Heart left ventricle (tissue), 16 donors: ENCODE measurements around the gene NSD2. TPM values are rescaled to one million over a fixed set of nuclear protein-coding genes. Genes with fewer than 3 reads are reported as not detected.

Experiments
- ATAC-seq, 4 donors: fragments of 200-7000 bp; cut with Tn5 transposase; one replicate each; pipeline ENCODE4 v1.9.1; 2020 to 2022; ENCODE audit warnings: moderate library complexity in 4 of 4, mild to moderate bottlenecking in 3 of 4, moderate number of reproducible peaks in 1 of 4
- DNase-seq, 5 donors: peaks; one replicate each; pipeline ENCODE4 v3.0.0-alpha.2; 2020
- H3K27ac ChIP-seq, 12 donors: fragments of 200-600 bp; sonication (generic) in 4 of 12; one replicate each; pipeline versions ENCODE4 v1.5.0 to v1.8.0; 2016 to 2022; ENCODE audit warnings: mild to moderate bottlenecking in 2 of 12
- H3K27me3 ChIP-seq, 9 donors: fragments of 200-600 bp; sonication (generic) in 2 of 9; one replicate each; pipeline versions ENCODE4 v1.5.1 to v1.8.0; 2016 to 2022; ENCODE audit warnings: mild to moderate bottlenecking in 3 of 9
- H3K36me3 ChIP-seq, 9 donors: fragments of 200-600 bp; sonication (generic) in 2 of 9; one replicate each; pipeline versions ENCODE4 v1.5.0 to v1.8.0; 2018 to 2022; ENCODE audit warnings: mild to moderate bottlenecking in 2 of 9
- H3K4me1 ChIP-seq, 12 donors: fragments of 200-600 bp; sonication (generic) in 4 of 12; one replicate each; pipeline versions ENCODE4 v1.5.0 to v1.8.0; 2016 to 2022; ENCODE audit warnings: mild to moderate bottlenecking in 3 of 12
- H3K4me3 ChIP-seq, 12 donors: fragments of 200-600 bp; sonication (generic) in 4 of 12; one replicate each; pipeline versions ENCODE4 v1.5.0 to v1.8.0; 2017 to 2022; ENCODE audit warnings: mild to moderate bottlenecking in 9 of 12, moderate library complexity in 4 of 12
- H3K9me3 ChIP-seq, 12 donors: fragments of 200-600 bp; sonication (generic) in 4 of 12; one replicate each; pipeline versions ENCODE4 v1.5.0 to v1.8.0; 2016 to 2022; ENCODE audit warnings: mild to moderate bottlenecking in 1 of 12
- POLR2A ChIP-seq, 2 donors: fragments of 450-650 bp; IDR thresholded peaks; one replicate each; pipeline ENCODE4 v1.6.1; 2017; ENCODE audit warnings: antibody characterized with exemption in 2 of 2, mild to moderate bottlenecking in 2 of 2, moderate library complexity in 2 of 2
- WGBS, 4 donors: extraction: QIAGEN DNeasy Blood & Tissue Kit in 2 of 4; methylation state at CpG; one replicate each; pipeline versions ENCODE4 v1.1.5 to v1.1.7; 2013 to 2018; 5-methylcytosine and 5-hydroxymethylcytosine counted together
- intact Hi-C, 10 donors: fragments of 100-400 bp; cut with DNase I; formaldehyde crosslinking; loops; one replicate each; pipeline versions ENCODE4 v1.11.1 to v1.14.2; 2022
- polyA plus RNA-seq, 2 donors: library from polyadenylated mRNA; stranded (reverse); fragments of 200-250 nt; gene quantifications; one replicate each; pipeline ENCODE4 v1.2.3, GENCODE V29; 2013
- total RNA-seq, 9 donors: library from RNA; depleted of rRNA in 2 of 9; stranded (reverse); fragments of >200 nt in 2 of 9; fragmentation: NEBNext Ultra II Directional in 3 of 9; extraction: Animal tissue kit (Norgen Biotek cat#: 25700) in 3 of 9; gene quantifications; one replicate each; pipeline versions ENCODE4 v1.1.0 to v1.2.4, GENCODE V29; 2016 to 2023
- TF ChIP-seq, protein P1 (sequence below), 12 donors: fragments of 200-600 bp; sonication (generic) in 4 of 12; IDR thresholded peaks; one replicate each; pipeline versions ENCODE4 v1.5.0 to v1.8.0; 2018 to 2022; ENCODE audit warnings: antibody characterized with exemption in 12 of 12, mild to moderate bottlenecking in 5 of 12
- donor health status: ischemic (EF 13 %, LVEDD 7.1; RV severe dilation, severe dysfunction).
- donor health status: healthy with polysubstance abuse.
- donor health status: DM: no; HTN: yes; CAD: no.
- donor health status: DM: no; HTN: no; CAD: no.
- donor health status: ischemic (EF 25% LVEDD 6.9; RV normal size, moderate dysfunction).
- donor health status: ischemic (EF 25% LVEDD 5.7; RV mildly dilated, moderate dysfunction).
- donor health status: healthy.
- donor health status: DM: yes; HTN: yes; CAD: no.
- donor health status: ischemic (EF 35%, LVEDD 5.7; RV mildly dilated, moderate dysfunction).
- donor health status: nonischemic (EF 11% LVEDD 7.7; RV severe dilation, severe dysfunction).
- donor health status: DM: yes; HTN: yes; CAD: no.
- donor health status: PGD.
- donor health status: ischemic (EF 29% LVEDD 5.4; RV normal size, mild dysfunction).
- donor health status: nonischemic (EF 23%, LVEDD 6.1; RV moderate dilation, normal function).

NSD2 gene
- total and polyA plus RNA-seq, 11 donors: 11.4 to 63.3 (median 39.0) TPM

DNA sequence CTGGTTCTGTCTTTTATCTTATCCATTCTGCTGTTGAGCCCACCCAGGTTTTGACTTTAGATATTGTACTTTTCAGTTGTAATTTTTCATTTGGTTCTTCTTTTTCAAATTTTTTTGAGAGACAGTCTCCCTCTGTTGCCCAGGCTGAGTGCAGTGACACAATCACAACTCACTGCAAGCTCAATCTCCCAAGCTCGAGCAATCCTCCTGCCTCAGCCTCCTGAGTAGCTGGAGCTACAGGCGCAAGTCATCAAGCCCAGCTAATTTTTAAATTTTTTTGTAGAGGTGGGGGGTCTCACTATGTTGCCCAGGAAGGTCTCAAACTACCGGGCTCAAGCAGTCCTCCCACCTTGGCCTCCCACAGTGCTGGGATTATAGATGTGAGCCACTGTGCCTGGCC is 41.0 kb upstream of the NSD2 start:
- ATAC-seq: no peak
- Histone ChIP-seq H3K36me3 (peaks cover 0 to 75% (median 65%) of the 10 kb centered on the region in 9 donors), H3K27me3 (no peaks in the 10 kb centered on the region), H3K4me3 (no peak overlapping the region), H3K9me3 (no peaks in the 10 kb centered on the region), H3K4me1 (no peaks in the 10 kb centered on the region), H3K27ac (no peak overlapping the region)
- intact Hi-C loops: no loop called here
- no peak for DNase-seq
- 88 to 98% (median 96%) methylated on average over 3 of the region's 3 CpGs for WGBS, 4 donors
- no peak for TF ChIP-seq POLR2A (IDR thresholded peaks at IDR 0.05)
- TF ChIP-seq, protein P1, sequence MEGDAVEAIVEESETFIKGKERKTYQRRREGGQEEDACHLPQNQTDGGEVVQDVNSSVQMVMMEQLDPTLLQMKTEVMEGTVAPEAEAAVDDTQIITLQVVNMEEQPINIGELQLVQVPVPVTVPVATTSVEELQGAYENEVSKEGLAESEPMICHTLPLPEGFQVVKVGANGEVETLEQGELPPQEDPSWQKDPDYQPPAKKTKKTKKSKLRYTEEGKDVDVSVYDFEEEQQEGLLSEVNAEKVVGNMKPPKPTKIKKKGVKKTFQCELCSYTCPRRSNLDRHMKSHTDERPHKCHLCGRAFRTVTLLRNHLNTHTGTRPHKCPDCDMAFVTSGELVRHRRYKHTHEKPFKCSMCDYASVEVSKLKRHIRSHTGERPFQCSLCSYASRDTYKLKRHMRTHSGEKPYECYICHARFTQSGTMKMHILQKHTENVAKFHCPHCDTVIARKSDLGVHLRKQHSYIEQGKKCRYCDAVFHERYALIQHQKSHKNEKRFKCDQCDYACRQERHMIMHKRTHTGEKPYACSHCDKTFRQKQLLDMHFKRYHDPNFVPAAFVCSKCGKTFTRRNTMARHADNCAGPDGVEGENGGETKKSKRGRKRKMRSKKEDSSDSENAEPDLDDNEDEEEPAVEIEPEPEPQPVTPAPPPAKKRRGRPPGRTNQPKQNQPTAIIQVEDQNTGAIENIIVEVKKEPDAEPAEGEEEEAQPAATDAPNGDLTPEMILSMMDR (IDR thresholded peaks at IDR 0.05): no peak

DNA sequence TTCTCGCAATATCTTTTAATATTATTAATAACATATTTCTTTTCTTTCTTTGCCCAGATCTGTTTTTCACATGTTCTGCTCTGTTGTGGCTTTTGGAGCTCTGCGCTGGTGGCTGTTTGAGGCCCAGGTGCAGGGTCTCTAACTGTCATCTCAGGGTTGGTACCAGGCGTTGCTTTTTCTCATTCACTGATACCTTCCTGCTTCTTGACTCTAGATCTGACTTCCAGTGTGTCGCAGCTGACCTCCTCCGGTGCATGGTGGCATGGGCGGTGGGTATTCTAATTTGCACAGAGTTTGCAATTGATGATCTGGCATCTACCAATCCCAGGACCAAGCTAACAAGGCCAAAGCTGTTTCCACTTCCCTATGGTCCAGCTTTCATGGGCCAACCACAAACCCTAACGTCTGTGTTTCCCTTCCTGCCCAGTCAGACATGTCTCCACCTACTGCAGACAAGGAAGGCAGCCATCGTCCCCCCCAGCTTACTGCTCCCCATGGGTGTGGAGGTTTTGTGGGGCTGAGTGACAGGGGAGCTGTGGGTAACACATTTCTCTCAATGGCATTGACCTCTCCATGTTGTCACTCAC is 40.5 kb upstream of the NSD2 start:
- TF ChIP-seq POLR2A (IDR thresholded peaks at IDR 0.05): no peak
- TF ChIP-seq, protein P1 (IDR thresholded peaks at IDR 0.05): no peak
- ATAC-seq (no peak), DNase-seq (no peak)
- no peaks in the 10 kb centered on the region for H3K4me1 ChIP-seq
- intact Hi-C loops: no loop called here
- H3K36me3 ChIP-seq: peaks cover 0 to 75% (median 66%) of the 10 kb centered on the region in 9 donors
- no peak overlapping the region for H3K4me3 ChIP-seq
- 81 to 92% (median 88%) methylated on average over 7 to 8 of the region's 8 CpGs for WGBS, 4 donors
- H3K9me3 ChIP-seq: no peaks in the 10 kb centered on the region
- no peak overlapping the region for H3K27ac ChIP-seq
- H3K27me3 ChIP-seq: no peaks in the 10 kb centered on the region

DNA sequence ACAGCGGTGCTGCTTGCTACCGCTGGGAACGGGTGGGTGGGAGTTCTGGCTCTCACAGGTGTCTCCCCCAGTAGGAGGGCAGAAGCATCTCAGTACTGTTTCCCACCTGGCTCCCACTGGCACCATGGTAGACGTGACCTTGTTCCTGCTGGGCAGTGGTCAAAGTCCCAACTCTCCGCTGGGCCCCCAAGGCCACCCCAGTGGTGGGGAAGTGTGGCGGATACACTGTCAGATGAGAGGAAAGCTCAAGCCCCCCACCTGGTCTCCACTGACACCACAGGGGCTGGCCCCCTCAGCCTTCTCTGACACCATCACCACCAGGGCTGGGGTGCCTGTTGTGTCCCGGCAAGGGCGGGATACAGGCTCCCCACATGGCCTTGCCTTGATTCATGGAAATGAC is 39.9 kb upstream of the NSD2 start:
- no peak overlapping the region for H3K4me3 ChIP-seq
- H3K9me3 ChIP-seq: no peaks in the 10 kb centered on the region
- no peaks in the 10 kb centered on the region for H3K4me1 ChIP-seq
- intact Hi-C loops: no loop called here
- no peaks in the 10 kb centered on the region for H3K27me3 ChIP-seq
- TF ChIP-seq, protein P1 (IDR thresholded peaks at IDR 0.05): no peak
- peaks cover 0 to 78% (median 67%) of the 10 kb centered on the region in 9 donors for H3K36me3 ChIP-seq
- H3K27ac ChIP-seq: no peak overlapping the region
- DNase-seq: no peak
- WGBS, 4 donors: 90 to 94% (median 94%) methylated on average over 2 to 8 of the region's 8 CpGs
- ATAC-seq: no peak

DNA sequence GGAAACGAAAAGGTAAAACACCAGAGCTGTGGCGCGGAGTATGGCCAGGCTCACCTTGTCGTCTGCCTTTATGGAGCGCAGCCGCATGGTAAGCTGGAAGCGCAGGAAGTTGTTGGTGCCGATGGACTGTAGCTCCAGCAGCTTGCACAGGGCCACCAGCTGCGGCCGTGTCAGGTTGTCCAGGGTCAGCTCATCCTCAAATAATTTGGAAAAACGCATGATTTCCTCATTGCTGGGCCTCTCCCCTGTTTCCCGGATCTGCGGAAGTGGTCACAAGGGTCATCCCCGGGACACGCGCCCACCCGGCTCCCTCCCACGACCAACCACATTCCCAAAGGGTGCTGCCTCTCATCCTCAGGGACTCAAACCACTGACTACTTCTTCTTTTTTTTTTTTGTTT is 38.5 kb upstream of the NSD2 start:
- TF ChIP-seq, protein P1 (IDR thresholded peaks at IDR 0.05): no peak
- TF ChIP-seq POLR2A (IDR thresholded peaks at IDR 0.05): no peak
- H3K27ac ChIP-seq: no peak overlapping the region
- no peaks in the 10 kb centered on the region for H3K4me1 ChIP-seq
- ATAC-seq (no peak), DNase-seq (no peak)
- H3K27me3 ChIP-seq: no peaks in the 10 kb centered on the region
- H3K4me3 ChIP-seq: no peak overlapping the region
- intact Hi-C loops: no loop called here
- H3K36me3 ChIP-seq: peaks cover 0 to 85% (median 73%) of the 10 kb centered on the region in 9 donors
- 89 to 92% (median 91%) methylated on average over 18 of the region's 18 CpGs for WGBS, 4 donors
- no peaks in the 10 kb centered on the region for H3K9me3 ChIP-seq
